Inflammatory macrophage treated with lipopolysaccharide for 1 hour (primary cell): ENCODE results near the gene ABCD1.
"Not testable (repeated sequence)": the region's sequence is repeated elsewhere in the genome, so short reads cannot be mapped to it uniquely, and the experiment has no call there.

Experiments
- DNase-seq, 2 donors: peaks; one replicate each; pipeline ENCODE4 v3.0.0-alpha.2; 2020 to 2022

ABCD1 gene

GRCh38 chrX:153694687-153695270 is 29.9 kb upstream of the ABCD1 start:
- DNase-seq, result no peak

GRCh38 chrX:153696100-153696499 is 28.6 kb upstream of the ABCD1 start:
- no peak for DNase-seq

GRCh38 chrX:153696538-153696937 is 28.1 kb upstream of the ABCD1 start:
- not testable (repeated sequence) for DNase-seq

GRCh38 chrX:153696986-153697722 is 27.5 kb upstream of the ABCD1 start:
- not testable (repeated sequence) for DNase-seq

GRCh38 chrX:153697924-153698865 is 26.5 kb upstream of the ABCD1 start:
- DNase-seq, result no peak

GRCh38 chrX:153699210-153699783 is 25.4 kb upstream of the ABCD1 start:
- DNase-seq, result not testable (repeated sequence)

GRCh38 chrX:153699784-153700371 is 24.8 kb upstream of the ABCD1 start:
- not testable (repeated sequence) for DNase-seq

DNA sequence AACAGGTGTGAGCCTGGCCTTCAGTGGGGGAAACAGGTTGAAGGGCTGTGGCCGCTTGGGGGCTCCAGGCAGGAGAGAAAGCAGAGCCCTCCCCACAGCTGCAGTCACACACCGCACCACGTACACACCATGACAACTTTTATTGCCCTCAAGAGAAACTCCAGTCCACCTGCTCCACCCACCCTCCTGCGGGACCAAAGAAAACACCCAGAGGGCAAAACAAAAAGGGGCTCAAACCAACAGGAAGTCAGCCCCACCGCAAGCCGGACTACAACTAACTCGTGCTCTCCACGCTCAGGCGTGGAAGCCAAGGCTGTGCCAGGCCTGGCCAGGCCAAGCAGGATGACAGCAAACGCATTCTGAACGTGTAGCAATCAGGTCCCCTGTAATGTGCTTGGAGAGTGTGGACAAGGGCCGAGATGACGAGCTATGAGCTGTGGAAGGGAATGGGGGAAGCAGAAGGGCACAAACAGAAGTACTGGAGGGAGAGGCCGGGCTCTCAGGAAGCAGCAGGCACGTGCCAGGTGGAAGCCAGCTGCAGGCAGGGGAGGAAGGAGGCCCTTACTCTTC is 24.2 kb upstream of the ABCD1 start:
- no peak for DNase-seq

DNA sequence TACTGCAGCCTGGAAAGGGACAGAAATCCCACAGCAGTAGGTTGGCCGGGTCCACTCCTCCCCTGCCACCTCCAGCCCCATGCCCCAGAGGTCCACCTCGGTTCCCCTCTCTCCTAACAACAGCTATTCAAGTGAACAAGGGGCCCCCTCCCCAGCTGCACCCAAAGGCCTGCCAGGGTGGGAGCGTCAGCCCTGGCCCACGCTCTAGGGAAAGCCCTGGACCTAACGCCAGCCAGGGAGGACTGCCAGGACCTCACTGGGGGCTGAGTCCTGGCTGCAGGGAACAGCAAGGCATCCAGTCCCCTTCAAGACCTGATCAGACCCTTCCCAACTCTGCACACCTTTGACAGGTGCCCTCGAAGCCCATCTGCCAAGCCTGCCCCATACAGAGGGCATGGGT is 23.7 kb upstream of the ABCD1 start:
- no peak for DNase-seq

- no peak for DNase-seq
Observed at GRCh38 chrX:153701706-153702105, 22.9 kb upstream of the ABCD1 start.

DNA sequence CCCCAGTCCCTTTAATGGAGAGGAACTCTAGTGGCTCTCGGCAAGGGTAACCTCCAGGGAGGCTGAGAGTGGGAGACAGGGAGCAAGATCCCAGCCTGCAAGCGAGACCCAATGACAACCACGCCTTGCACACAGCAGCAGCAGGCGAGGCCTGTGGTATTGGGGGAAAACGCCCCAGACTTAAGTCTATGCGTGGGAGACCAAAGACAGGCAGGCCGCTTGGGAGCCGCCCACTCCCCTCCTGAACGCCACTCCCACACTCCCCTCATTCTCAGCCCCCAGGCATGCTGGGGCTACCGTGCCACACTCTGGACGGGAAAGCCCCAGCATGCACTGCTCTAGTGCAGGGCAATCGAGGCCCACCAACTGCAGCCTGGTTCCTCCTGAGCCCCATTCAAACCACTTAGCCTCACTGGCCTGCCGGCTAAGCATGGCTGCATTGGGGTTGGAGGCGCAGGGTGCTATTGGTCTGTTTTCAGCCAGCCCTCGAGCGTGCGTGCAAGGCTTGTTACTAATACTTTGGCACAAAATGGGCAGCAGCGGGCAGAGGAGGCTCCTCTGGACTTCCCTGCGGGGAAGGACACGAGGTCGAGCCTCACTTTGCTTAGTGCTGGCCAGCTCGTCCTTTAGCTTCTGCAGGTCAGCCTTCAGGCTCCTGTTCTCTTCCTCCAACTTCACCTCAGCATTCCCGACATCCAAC is 22.2 kb upstream of the ABCD1 start:
- DNase-seq, result no peak

DNA sequence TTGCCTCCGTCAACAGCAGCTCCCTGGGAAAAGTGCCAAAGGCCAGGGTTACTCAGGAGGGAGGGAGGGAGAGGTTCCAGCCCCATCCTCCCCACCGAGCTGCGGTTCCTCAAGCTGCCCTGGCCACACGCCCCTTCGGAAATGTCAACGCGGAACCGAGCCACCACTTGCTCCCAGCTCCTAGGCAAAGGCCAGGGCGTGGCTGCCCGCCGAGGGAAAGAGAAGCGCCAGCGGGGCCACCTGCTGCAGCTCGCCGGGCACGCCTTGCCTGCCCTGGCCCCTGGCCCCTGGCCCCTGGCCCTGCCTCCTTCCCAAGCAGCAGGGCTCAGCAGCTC is 21.7 kb upstream of the ABCD1 start:
- DNase-seq, result no peak

GRCh38 chrX:153704021-153704526 is 20.6 kb upstream of the ABCD1 start:
- DNase-seq, result no peak

DNA sequence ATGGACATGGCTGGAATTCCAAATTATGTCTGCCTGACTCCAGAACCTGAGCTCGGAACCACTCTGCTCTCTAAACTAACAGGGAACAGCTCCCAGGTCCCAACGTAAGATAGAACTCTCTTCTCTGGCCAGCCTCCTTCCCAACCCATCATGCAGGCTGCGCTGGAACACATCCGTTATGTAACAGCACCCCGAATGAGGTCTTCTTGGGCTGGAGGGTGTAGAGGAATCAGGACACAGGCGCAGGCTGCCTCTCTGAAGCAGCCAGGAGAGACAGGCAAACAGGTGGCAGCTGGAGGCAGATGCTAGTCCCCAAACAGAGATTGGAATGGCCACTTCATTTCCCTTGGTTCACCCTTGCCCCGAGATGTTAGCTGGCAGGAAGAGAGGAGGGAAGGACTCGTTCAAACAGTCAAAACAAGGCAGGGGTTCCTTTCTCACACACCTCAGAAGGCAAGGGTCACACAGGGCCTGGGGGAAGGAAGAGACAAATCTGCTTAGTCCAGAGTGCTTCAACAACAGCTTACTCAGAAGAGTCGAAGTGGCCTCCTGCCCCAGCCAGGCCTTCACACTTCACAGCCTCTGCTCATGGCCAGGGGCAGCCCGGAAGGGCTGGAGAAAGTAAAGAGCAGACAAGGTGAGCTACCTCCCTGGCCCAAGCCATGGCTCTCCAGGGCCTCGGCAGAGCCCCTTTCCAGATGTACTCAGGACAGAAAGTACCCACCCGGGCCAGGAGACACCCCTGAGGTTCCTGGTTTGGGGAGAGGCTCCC is 19.8 kb upstream of the ABCD1 start:
- DNase-seq, result not testable (repeated sequence)

DNA sequence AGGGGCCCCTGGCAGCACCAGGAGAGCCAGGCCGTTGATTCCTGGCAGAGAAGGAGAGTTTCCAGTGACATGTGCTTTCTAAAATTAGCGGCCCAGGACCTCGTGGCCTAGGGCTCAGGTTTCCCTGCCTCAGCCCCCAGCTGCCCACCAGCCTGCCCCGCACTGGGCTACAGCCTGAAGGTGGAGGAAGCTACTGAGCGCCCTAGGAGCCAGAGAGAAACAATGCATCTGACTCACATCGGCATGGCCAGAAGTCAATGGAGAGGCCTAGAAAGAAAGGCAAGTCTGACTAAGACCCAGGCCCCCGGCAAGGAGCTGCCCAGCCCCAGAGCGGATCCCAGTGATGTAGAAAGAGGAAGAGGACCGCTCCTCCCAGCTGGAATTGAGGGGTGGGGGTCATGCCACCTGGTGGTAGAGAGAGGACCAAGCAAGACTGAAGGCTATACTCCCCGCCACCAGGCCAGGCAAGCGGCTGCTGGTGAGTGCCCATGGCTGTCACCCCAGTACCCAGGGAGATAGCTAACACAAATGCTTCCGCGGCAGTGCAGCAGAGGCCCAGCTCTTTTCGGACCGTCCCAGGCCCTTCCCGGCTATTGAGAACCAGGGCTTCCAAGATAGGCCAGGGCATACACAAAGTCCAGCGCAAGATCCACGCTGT is 19.1 kb upstream of the ABCD1 start:
- DNase-seq, result not testable (repeated sequence)

- DNase-seq, result no peak
Observed at GRCh38 chrX:153706799-153707198, 17.9 kb upstream of the ABCD1 start.

DNA sequence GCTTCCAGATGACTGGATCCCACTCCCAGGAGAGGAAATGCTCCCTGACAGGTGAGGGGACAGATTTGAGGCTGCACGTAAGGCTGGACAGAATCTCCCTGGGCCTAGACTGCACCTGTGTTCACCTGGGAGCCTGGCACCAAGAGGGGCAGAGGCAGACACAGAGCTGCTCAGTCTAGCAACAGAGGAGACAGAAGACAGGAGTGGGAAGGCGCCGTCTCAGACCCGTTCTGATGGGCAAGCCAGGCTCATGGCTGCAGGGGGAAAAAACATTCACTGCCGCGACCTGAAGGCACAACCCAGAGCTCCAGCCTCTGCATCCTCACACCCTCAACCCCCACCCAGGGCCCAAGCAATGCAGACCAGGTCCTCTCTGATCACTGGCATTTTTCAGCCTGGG is 17.2 kb upstream of the ABCD1 start:
- DNase-seq, result no peak

DNA sequence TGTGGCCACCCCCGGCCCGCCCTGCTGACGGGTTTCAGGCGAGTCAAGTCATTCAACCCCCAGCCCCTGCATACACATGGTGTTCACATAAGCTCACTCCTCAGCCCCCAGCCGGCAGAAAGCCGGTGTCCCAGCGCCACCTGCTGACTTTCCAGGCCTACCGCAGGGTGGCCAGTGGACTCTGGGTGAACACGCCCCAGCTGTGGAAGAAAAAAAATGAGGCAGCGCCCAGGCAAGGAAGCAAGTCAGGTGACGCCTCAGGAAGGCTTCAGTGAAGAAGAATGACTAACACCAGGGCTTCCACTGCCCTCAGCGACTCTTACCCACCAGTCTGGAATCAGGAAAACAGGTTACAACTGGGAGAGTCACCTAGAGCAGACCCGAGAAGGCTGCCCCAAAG is 16.2 kb upstream of the ABCD1 start:
- DNase-seq, result peak; percentile 59 to 70

DNA sequence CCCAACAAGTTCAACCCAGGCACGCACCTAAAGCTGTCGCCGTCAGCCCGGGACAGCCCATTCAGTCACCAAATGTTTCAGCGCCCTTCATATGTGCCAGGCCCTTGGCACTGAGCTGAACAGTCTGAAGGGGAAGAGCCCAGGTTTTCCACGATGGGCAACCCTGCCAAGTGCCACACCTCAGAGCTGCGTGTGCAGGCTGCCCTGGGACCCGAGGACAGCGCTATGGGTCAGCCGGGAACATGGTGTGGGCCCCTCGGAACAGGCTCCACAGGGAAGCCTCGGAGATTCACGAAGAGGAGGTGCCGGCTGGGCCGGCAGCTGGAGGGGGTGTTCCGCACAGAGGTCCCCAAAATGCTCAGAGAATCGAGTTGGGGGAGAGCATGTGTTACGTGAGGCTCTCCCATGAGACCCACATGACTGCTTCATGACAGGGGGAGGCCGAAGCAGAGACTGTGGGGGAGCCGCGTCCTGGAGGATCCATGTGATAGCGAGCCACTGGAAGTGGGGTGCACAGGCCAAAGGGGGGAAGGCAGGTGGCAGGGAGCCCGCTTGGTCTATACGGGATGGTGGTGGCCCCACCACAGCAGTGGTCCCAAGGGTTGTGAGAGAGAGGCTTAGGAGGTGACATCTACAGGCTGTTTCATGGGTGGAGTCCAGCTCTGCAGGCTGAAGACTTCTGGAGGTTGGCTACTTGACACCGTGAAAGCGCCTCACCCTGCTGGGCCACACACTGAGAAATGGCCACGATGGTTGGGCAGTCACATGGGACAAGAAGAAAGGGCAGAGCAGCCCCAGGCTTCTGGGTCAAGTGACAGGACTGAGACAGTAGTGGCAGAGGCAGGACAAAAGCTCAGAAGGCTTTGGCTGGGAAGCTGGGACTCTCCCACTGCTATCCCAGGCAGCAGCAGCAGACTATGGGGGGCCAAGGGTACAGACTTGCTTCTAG is 14.7 kb upstream of the ABCD1 start:
- DNase-seq, result no peak
